Measurements from ENCODE around the gene ARPC1B.

DNA sequence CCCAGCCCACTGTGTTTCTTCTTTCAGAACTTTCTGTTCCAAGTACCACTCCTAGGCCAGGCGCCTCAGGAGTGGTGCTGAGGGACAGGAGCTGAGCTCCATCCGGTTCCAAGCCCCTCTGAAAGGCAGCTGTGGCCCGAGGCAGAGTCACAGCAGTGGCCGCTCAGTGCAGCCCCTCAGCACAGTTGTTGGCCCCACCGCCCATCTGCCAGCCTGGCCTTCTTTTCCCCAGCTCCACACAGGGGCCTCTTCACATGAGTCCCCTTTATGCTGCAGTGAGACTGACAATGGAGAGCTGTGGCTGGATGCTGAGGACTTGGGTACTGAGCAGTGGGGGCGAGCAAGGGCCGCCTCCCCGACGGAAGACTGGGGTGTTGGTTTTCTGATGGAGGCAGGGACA is 43.7 kb downstream of the ARPC1B start:
- TF ChIP-seq, protein P1, sequence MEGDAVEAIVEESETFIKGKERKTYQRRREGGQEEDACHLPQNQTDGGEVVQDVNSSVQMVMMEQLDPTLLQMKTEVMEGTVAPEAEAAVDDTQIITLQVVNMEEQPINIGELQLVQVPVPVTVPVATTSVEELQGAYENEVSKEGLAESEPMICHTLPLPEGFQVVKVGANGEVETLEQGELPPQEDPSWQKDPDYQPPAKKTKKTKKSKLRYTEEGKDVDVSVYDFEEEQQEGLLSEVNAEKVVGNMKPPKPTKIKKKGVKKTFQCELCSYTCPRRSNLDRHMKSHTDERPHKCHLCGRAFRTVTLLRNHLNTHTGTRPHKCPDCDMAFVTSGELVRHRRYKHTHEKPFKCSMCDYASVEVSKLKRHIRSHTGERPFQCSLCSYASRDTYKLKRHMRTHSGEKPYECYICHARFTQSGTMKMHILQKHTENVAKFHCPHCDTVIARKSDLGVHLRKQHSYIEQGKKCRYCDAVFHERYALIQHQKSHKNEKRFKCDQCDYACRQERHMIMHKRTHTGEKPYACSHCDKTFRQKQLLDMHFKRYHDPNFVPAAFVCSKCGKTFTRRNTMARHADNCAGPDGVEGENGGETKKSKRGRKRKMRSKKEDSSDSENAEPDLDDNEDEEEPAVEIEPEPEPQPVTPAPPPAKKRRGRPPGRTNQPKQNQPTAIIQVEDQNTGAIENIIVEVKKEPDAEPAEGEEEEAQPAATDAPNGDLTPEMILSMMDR (IDR thresholded peaks at IDR 0.05 in 4 of 5, conservative IDR thresholded peaks at IDR 0.05 in 1 of 5) = no peak
- no peak for TF ChIP-seq POLR2A (IDR thresholded peaks at IDR 0.05)
